ENCODE data around the gene PERM1. TPM values are rescaled to one million over a fixed set of nuclear protein-coding genes. Genes with fewer than 3 reads are reported as not detected.

The PERM1 gene
- total RNA-seq, 1 experiment from 2014 or later, result 0.18 TPM

DNA sequence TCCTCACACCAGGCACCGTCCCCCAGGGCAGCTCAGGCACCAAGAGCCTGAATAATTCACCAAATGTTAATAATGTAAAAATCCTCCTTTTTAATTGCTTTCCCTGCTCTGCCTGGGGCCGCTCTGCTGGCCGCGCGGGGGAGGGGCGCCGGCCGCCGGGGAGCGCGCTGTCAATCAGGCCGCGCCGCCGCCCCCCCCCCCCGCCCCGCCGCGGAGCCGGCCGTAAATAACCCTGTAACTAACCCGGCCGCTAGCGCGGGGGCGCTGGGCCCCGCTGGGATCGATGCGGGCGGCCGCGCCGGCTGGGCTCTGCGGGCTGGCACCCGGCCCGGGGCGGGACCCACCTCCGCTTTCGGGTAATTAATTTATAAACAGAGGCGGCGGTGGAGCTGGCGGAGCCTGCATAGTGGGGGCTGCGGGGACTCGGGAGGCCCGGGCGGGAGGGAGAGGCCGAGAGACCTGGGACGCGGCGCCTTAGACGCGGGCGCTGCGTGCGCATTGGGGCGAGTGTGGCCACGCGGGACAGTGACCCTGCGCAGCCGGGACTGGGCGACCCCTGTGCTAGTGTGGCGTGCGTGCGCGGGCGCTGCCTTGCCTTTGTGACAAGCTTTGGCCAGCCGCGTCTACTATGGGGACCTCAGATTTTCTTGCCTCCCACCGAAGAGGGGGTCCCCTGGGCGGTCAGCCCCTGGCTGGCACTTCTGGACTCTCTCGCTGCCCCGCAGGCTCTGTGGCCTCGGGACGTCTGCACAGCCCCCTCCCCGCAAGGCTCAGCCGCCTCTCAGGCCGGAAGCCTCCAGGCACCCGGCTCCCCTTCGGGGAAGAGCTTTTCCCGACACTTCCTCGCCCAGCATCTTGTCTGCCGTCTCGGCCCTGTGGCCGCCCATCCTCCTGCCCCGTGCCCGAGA is 41.5 kb downstream of the PERM1 start:
- Mint-ChIP-seq H3K36me3 (ENCODE audit: insufficient read depth, unreplicated experiment) (peaks cover 22% of the 10 kb centered on the region), H3K9me3 (ENCODE audit: unreplicated experiment) (no peaks in the 10 kb centered on the region), H3K27me3 (ENCODE audit: insufficient read depth, unreplicated experiment) (peaks cover 6% of the 10 kb centered on the region), H3K4me1 (ENCODE audit: low read depth, unreplicated experiment) (no peaks in the 10 kb centered on the region), H3K27ac (ENCODE audit: unreplicated experiment) (no peak overlapping the region), H3K4me3 (ENCODE audit: unreplicated experiment) (peak overlapping the region; percentile 68)
- POLR2A ChIA-PET, result no interaction called here
- BruUV-seq (replicated peaks), result no TSS peak
- peak overlapping the region; percentile 27 for H3K4me3 ChIP-seq (ENCODE audit: low read depth, low read length)
- H3K27me3 ChIP-seq (replicated peaks; ENCODE audit: control insufficient read depth, insufficient read depth, low read length), result peaks cover 5% of the 10 kb centered on the region; the same call in 1 of the 2 replicates
- H3K36me3 ChIP-seq (ENCODE audit: control insufficient read depth, insufficient read depth, low read length), result no peaks in the 10 kb centered on the region
- peaks cover 20% of the 10 kb centered on the region for H3K4me1 ChIP-seq
- CTCF ChIA-PET, result interaction anchor here (2.1 kb wide), 1 partner anchor 36 kb away, joined by 8 read pairs; no protein-coding TSS in a partner anchor
- TF ChIP-seq, protein P1, sequence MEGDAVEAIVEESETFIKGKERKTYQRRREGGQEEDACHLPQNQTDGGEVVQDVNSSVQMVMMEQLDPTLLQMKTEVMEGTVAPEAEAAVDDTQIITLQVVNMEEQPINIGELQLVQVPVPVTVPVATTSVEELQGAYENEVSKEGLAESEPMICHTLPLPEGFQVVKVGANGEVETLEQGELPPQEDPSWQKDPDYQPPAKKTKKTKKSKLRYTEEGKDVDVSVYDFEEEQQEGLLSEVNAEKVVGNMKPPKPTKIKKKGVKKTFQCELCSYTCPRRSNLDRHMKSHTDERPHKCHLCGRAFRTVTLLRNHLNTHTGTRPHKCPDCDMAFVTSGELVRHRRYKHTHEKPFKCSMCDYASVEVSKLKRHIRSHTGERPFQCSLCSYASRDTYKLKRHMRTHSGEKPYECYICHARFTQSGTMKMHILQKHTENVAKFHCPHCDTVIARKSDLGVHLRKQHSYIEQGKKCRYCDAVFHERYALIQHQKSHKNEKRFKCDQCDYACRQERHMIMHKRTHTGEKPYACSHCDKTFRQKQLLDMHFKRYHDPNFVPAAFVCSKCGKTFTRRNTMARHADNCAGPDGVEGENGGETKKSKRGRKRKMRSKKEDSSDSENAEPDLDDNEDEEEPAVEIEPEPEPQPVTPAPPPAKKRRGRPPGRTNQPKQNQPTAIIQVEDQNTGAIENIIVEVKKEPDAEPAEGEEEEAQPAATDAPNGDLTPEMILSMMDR (IDR thresholded peaks at IDR 0.05; ENCODE audit: insufficient read depth in 1 of 2, low read depth in 1 of 2, low read length in 1 of 2, severe bottlenecking in 1 of 2, unreplicated experiment in 1 of 2), result no peak
- no peaks in the 10 kb centered on the region for H3K9me3 ChIP-seq
- intact Hi-C loops (cut with micrococcal nuclease; ENCODE audit: unreplicated experiment), result no loop called here
- DNase-seq, result no peak

DNA sequence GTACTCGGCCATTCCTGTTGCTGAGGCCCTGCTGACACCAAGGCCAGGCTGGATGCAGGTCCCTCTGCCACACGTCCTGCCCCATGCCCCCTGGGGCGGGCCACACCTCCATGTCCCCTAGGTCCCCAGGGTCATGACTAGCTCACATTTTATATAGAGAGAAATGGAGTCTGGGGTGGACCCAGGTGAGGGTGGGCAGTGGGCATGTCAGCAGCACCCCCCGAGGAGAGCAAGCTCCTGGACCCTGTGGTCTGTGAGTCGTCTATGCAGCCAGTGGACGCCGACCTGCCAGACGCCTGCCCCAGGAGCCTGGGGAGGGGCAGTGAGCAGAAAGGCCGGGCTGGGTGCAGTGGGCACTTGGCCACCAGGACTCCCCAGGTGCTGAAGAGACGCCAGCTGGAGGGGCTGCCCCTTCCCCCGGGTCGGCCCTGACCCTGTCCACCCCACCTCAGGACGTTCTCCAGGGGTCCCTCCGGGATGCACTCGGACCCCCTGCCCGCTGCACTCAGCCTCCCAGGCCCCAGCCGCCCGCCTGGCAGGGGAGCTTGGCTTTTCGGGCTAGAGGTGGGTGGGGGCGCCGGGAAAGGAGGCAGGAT is 42.3 kb downstream of the PERM1 start:
- H3K27me3 Mint-ChIP-seq (ENCODE audit: insufficient read depth, unreplicated experiment), result peaks cover 6% of the 10 kb centered on the region
- H3K4me3 Mint-ChIP-seq (ENCODE audit: unreplicated experiment), result peak overlapping the region; percentile 68
- CTCF ChIA-PET, result interaction anchor here (0.6 to 2.1 kb wide), 2 partner anchors 30 to 35 kb away, joined by 5 to 8 read pairs; no protein-coding TSS in a partner anchor

More for the DNA sequence above, 42.3 kb downstream of the PERM1 start:
- H3K27me3 ChIP-seq (replicated peaks; ENCODE audit: control insufficient read depth, insufficient read depth, low read length), result peaks cover 6% of the 10 kb centered on the region; the same call in 1 of the 2 replicates
- POLR2A ChIA-PET, result no interaction called here
- H3K27ac Mint-ChIP-seq (ENCODE audit: unreplicated experiment), result no peak overlapping the region
- H3K9me3 Mint-ChIP-seq (ENCODE audit: unreplicated experiment), result no peaks in the 10 kb centered on the region
- H3K4me1 Mint-ChIP-seq (ENCODE audit: low read depth, unreplicated experiment), result peaks cover 6% of the 10 kb centered on the region
- no peaks in the 10 kb centered on the region for H3K36me3 ChIP-seq (ENCODE audit: control insufficient read depth, insufficient read depth, low read length)
- intact Hi-C loops (cut with micrococcal nuclease; ENCODE audit: unreplicated experiment), result loop anchor here (5.0 kb wide), 1 partner anchor 37 kb away; no protein-coding TSS in a partner anchor
- peaks cover 20% of the 10 kb centered on the region for H3K4me1 ChIP-seq
- H3K9me3 ChIP-seq, result no peaks in the 10 kb centered on the region
- no TSS peak for BruUV-seq (replicated peaks)
- peaks cover 16% of the 10 kb centered on the region for H3K36me3 Mint-ChIP-seq (ENCODE audit: insufficient read depth, unreplicated experiment)
- no peak for DNase-seq
- TF ChIP-seq, protein P1 (IDR thresholded peaks at IDR 0.05; ENCODE audit: insufficient read depth in 1 of 2, low read depth in 1 of 2, low read length in 1 of 2, severe bottlenecking in 1 of 2, unreplicated experiment in 1 of 2), result no peak
- no peak overlapping the region for H3K4me3 ChIP-seq (ENCODE audit: low read depth, low read length)
